D721Med (cell line): ENCODE results near the gene CLDN9.

Experiments
- DNase-seq: peaks from one replicate; pipeline ENCODE4 v3.0.0; 2011; ENCODE audit warnings: low spot score; ENCODE audit not compliant: insufficient read length
- FAIRE-seq: peaks from 2 replicates; lab custom pipeline; 2011; peaks lifted over from hg19 to GRCh38; lab: Jason Lieb, UNC
- CTCF ChIP-seq: IDR thresholded peaks from 2 replicates; pipeline ENCODE4 v1.5.1; 2012; ENCODE audit warnings: mild to moderate bottlenecking, control low read depth; ENCODE audit not compliant: insufficient read depth; ENCODE audit errors: missing control alignments

Gene CLDN9

GRCh38 chr16:2975161-2975795, 37.4 kb upstream of the CLDN9 start:
- FAIRE-seq = no peak
- no peak for TF ChIP-seq CTCF
- DNase-seq = no peak

GRCh38 chr16:2976201-2976600, 36.5 kb upstream of the CLDN9 start:
- no peak for FAIRE-seq
- DNase-seq = no peak
- no peak for TF ChIP-seq CTCF

GRCh38 chr16:2976673-2977072, 36.0 kb upstream of the CLDN9 start:
- FAIRE-seq (no peak), DNase-seq (no peak)
- TF ChIP-seq CTCF = no peak

- FAIRE-seq (no peak), DNase-seq (no peak)
- TF ChIP-seq CTCF = no peak
Measured at GRCh38 chr16:2977440-2977839, 35.3 kb upstream of the CLDN9 start.

GRCh38 chr16:2979669-2980226, 33.0 kb upstream of the CLDN9 start:
- DNase-seq (no peak), FAIRE-seq (no peak)
- TF ChIP-seq CTCF = no peak

- TF ChIP-seq CTCF = no peak
- DNase-seq = peak; percentile 99
- no peak for FAIRE-seq
Measured at GRCh38 chr16:2980227-2981176, 32.2 kb upstream of the CLDN9 start, which contains the start of gene PKMYT1. Gene PKMYT1 (minus strand): TSS chr16:2980446. CDS start chr16:2979657, 789 bp downstream.
